ENCODE results near the gene NDC80. TPM values are rescaled to one million over a fixed set of nuclear protein-coding genes. Genes with fewer than 3 reads are reported as not detected.

NDC80 gene
- total RNA-seq, 1 donor from 2014 or later, result 3.5 TPM

GRCh38 chr18:2549462-2549861 lies 21.9 kb upstream of the NDC80 start:
- Histone ChIP-seq H4K20me1 (ENCODE audit: insufficient read depth, low read length) (no peaks in the 10 kb centered on the region), H3K4me3 (ENCODE audit: insufficient read depth, low read depth, low read length) (no peak overlapping the region), H3K9me3 (ENCODE audit: insufficient read depth, low read depth, low read length) (no peaks in the 10 kb centered on the region), H3K9ac (ENCODE audit: low read length) (no peak overlapping the region), H3K4me1 (ENCODE audit: insufficient read depth, low read length) (no peaks in the 10 kb centered on the region), H2AFZ (ENCODE audit: low read depth, low read length) (no peak overlapping the region), H3K27ac (ENCODE audit: low read depth, low read length) (no peak overlapping the region), H3K27me3 (ENCODE audit: insufficient read depth, low read length) (no peaks in the 10 kb centered on the region), H3K36me3 (ENCODE audit: insufficient read depth, low read length) (no peaks in the 10 kb centered on the region), H3K79me2 (ENCODE audit: insufficient read depth, low read length) (no peaks in the 10 kb centered on the region), H3K4me2 (ENCODE audit: low read length) (no peak overlapping the region)
- Mint-ChIP-seq H3K9me3 (ENCODE audit: unreplicated experiment) (no peaks in the 10 kb centered on the region), H3K36me3 (ENCODE audit: low read depth, unreplicated experiment) (no peaks in the 10 kb centered on the region), H3K27ac (ENCODE audit: unreplicated experiment) (no peak overlapping the region), H3K27me3 (ENCODE audit: low read depth, unreplicated experiment) (no peaks in the 10 kb centered on the region), H3K4me3 (ENCODE audit: unreplicated experiment) (no peak overlapping the region), H3K4me1 (ENCODE audit: low read depth, unreplicated experiment) (no peaks in the 10 kb centered on the region)
- TF ChIP-seq CTCF (IDR thresholded peaks at IDR 0.05; ENCODE audit: insufficient read depth, low read depth, low read length), result no peak
- no peak for TF ChIP-seq EZH2 (IDR thresholded peaks at IDR 0.05; ENCODE audit: insufficient read depth, low read length)
- FAIRE-seq (no peak), DNase-seq (ENCODE audit: low read depth) (no peak)

- no peak for FAIRE-seq
- Histone ChIP-seq H3K79me2 (ENCODE audit: insufficient read depth, low read length) (no peaks in the 10 kb centered on the region), H3K9me3 (ENCODE audit: insufficient read depth, low read depth, low read length) (no peaks in the 10 kb centered on the region)
Measured at GRCh38 chr18:2551425-2551824, 19.9 kb upstream of the NDC80 start.

More at GRCh38 chr18:2551425-2551824, 19.9 kb upstream of the NDC80 start:
- Histone ChIP-seq H2AFZ (ENCODE audit: low read depth, low read length) (no peak overlapping the region), H3K36me3 (ENCODE audit: insufficient read depth, low read length) (no peaks in the 10 kb centered on the region), H3K4me1 (ENCODE audit: insufficient read depth, low read length) (no peaks in the 10 kb centered on the region), H3K27ac (ENCODE audit: low read depth, low read length) (no peak overlapping the region), H3K4me3 (ENCODE audit: insufficient read depth, low read depth, low read length) (no peak overlapping the region), H3K4me2 (ENCODE audit: low read length) (no peak overlapping the region), H4K20me1 (ENCODE audit: insufficient read depth, low read length) (no peaks in the 10 kb centered on the region), H3K27me3 (ENCODE audit: insufficient read depth, low read length) (no peaks in the 10 kb centered on the region), H3K9ac (ENCODE audit: low read length) (no peak overlapping the region)
- peaks cover 2% of the 10 kb centered on the region for H3K4me1 Mint-ChIP-seq (ENCODE audit: low read depth, unreplicated experiment)
- H3K36me3 Mint-ChIP-seq (ENCODE audit: low read depth, unreplicated experiment), result no peaks in the 10 kb centered on the region
- no peak overlapping the region for H3K27ac Mint-ChIP-seq (ENCODE audit: unreplicated experiment)
- H3K27me3 Mint-ChIP-seq (ENCODE audit: low read depth, unreplicated experiment), result no peaks in the 10 kb centered on the region
- H3K9me3 Mint-ChIP-seq (ENCODE audit: unreplicated experiment), result no peaks in the 10 kb centered on the region
- no peak overlapping the region for H3K4me3 Mint-ChIP-seq (ENCODE audit: unreplicated experiment)
- no peak for DNase-seq (ENCODE audit: low read depth)
- no peak for TF ChIP-seq CTCF (IDR thresholded peaks at IDR 0.05; ENCODE audit: insufficient read depth, low read depth, low read length)
- TF ChIP-seq EZH2 (IDR thresholded peaks at IDR 0.05; ENCODE audit: insufficient read depth, low read length), result no peak

Measured in astrocyte (in vitro differentiated cells and primary cell).